HL-60 (cell line): Measurements from ENCODE around the gene ITCH.

ENCODE experiments used
- CTCF ChIP-seq: IDR thresholded peaks from one replicate; pipeline ENCODE4 v1.5.1; 2011; ENCODE audit warnings: low read length, control low read depth, inconsistent platforms; ENCODE audit not compliant: insufficient read depth
- GABPA ChIP-seq: IDR thresholded peaks from 2 replicates; pipeline ENCODE4 v1.6.1; 2012; ENCODE audit warnings: low read depth
- POLR2AphosphoS5 ChIP-seq: IDR thresholded peaks from 2 replicates; pipeline ENCODE4 v1.6.1; 2012; ENCODE audit warnings: low read depth
- SPI1 ChIP-seq: IDR thresholded peaks from 2 replicates; pipeline ENCODE4 v1.6.1; 2012; ENCODE audit warnings: low read depth, mild to moderate bottlenecking, borderline replicate concordance
- TF ChIP-seq, protein P1 (sequence below): IDR thresholded peaks from 2 replicates; pipeline ENCODE4 v1.6.1; 2012; ENCODE audit warnings: low read depth; ENCODE audit not compliant: insufficient replicate concordance

DNA sequence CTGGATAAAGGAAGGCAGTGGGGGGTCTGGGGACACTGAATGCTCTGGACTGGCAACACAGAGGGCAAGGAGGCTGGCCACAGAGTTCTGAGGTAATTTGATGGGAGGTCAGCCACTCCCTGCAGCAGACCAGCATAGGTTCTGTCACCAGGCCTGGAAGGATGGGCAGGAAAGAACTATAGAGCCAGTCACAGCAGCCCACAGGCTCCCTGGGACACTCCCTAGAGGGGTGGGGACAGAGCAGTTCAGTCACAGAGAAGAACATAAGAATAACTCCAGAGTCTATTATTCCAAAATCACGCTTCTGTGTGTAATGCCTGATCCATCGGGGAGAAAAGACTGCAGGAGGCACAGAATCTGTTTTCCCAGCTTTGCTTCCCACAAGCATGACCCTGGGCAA is 172.8 kb downstream of the ITCH start:
- TF ChIP-seq CTCF (no peak), POLR2AphosphoS5 (no peak), GABPA (no peak), SPI1 (no peak)
- TF ChIP-seq, protein P1, sequence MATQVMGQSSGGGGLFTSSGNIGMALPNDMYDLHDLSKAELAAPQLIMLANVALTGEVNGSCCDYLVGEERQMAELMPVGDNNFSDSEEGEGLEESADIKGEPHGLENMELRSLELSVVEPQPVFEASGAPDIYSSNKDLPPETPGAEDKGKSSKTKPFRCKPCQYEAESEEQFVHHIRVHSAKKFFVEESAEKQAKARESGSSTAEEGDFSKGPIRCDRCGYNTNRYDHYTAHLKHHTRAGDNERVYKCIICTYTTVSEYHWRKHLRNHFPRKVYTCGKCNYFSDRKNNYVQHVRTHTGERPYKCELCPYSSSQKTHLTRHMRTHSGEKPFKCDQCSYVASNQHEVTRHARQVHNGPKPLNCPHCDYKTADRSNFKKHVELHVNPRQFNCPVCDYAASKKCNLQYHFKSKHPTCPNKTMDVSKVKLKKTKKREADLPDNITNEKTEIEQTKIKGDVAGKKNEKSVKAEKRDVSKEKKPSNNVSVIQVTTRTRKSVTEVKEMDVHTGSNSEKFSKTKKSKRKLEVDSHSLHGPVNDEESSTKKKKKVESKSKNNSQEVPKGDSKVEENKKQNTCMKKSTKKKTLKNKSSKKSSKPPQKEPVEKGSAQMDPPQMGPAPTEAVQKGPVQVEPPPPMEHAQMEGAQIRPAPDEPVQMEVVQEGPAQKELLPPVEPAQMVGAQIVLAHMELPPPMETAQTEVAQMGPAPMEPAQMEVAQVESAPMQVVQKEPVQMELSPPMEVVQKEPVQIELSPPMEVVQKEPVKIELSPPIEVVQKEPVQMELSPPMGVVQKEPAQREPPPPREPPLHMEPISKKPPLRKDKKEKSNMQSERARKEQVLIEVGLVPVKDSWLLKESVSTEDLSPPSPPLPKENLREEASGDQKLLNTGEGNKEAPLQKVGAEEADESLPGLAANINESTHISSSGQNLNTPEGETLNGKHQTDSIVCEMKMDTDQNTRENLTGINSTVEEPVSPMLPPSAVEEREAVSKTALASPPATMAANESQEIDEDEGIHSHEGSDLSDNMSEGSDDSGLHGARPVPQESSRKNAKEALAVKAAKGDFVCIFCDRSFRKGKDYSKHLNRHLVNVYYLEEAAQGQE = no peak
